ENCODE measurements around the gene PCDH12.

GRCh38 chr5:141948812-141949211, 9.2 kb downstream of the PCDH12 start:
- TF ChIP-seq POLR2AphosphoS5 (IDR thresholded peaks at IDR 0.05) (no peak), POLR2A (IDR thresholded peaks at IDR 0.05) (no peak)
